ENCODE results near the gene BMP2. TPM values are rescaled to one million over a fixed set of nuclear protein-coding genes. Genes with fewer than 3 reads are reported as not detected.

The BMP2 gene
- not detected in 2 replicates for total RNA-seq (2014; rRNA removed; shearing (Covaris generic))

GRCh38 chr20:6767536-6768227, at the start of gene BMP2:
Gene BMP2 (plus strand): TSS chr20:6767686. CDS start chr20:6770127, 2,441 bp downstream.
- Histone ChIP-seq H3K9me3 (replicated peaks) (no peaks in the 10 kb centered on the region), H3K4me3 (peak within 1 kb of the TSS; percentile 42), H3K27ac (no peak within 1 kb of the TSS), H3K4me1 (no peaks in the 10 kb centered on the region), H3K36me3 (no peaks in the 10 kb centered on the region), H3K27me3 (no peaks in the 10 kb centered on the region)
- DNase-seq = peak in 1 of 2 experiments; percentile 9

GRCh38 chr20:6718662-6719368, 48.7 kb upstream of the BMP2 start:
- no peaks in the 10 kb centered on the region for H3K4me1 ChIP-seq
- no peaks in the 10 kb centered on the region for H3K9me3 ChIP-seq (replicated peaks)
- no peaks in the 10 kb centered on the region for H3K27me3 ChIP-seq
- no peak for DNase-seq
- no peaks in the 10 kb centered on the region for H3K36me3 ChIP-seq
- H3K27ac ChIP-seq = no peak overlapping the region
- H3K4me3 ChIP-seq = no peak overlapping the region

- H3K36me3 ChIP-seq = no peaks in the 10 kb centered on the region
- H3K4me1 ChIP-seq = no peaks in the 10 kb centered on the region
- H3K4me3 ChIP-seq = no peak overlapping the region
- no peaks in the 10 kb centered on the region for H3K9me3 ChIP-seq (replicated peaks)
- H3K27me3 ChIP-seq = no peaks in the 10 kb centered on the region
- DNase-seq = no peak
- no peak overlapping the region for H3K27ac ChIP-seq
Observed at GRCh38 chr20:6719369-6719721, 48.1 kb upstream of the BMP2 start.

GRCh38 chr20:6726761-6727160, 40.7 kb upstream of the BMP2 start:
- no peak overlapping the region for H3K4me3 ChIP-seq
- H3K4me1 ChIP-seq = no peaks in the 10 kb centered on the region
- no peak for DNase-seq
- H3K27ac ChIP-seq = no peak overlapping the region
- no peaks in the 10 kb centered on the region for H3K36me3 ChIP-seq
- no peaks in the 10 kb centered on the region for H3K27me3 ChIP-seq
- no peaks in the 10 kb centered on the region for H3K9me3 ChIP-seq (replicated peaks)

GRCh38 chr20:6730672-6731328, 36.7 kb upstream of the BMP2 start:
- Histone ChIP-seq H3K4me3 (no peak overlapping the region), H3K36me3 (no peaks in the 10 kb centered on the region), H3K27ac (no peak overlapping the region), H3K4me1 (no peaks in the 10 kb centered on the region), H3K27me3 (no peaks in the 10 kb centered on the region), H3K9me3 (replicated peaks) (no peaks in the 10 kb centered on the region)
- DNase-seq = no peak

- Histone ChIP-seq H3K27ac (no peak overlapping the region), H3K4me3 (no peak overlapping the region), H3K9me3 (replicated peaks) (no peaks in the 10 kb centered on the region), H3K36me3 (no peaks in the 10 kb centered on the region), H3K27me3 (no peaks in the 10 kb centered on the region), H3K4me1 (no peaks in the 10 kb centered on the region)
- no peak for DNase-seq
Observed at GRCh38 chr20:6732001-6732447, 35.5 kb upstream of the BMP2 start.

- H3K4me3 ChIP-seq = no peak overlapping the region
Observed at GRCh38 chr20:6732851-6733250, 34.6 kb upstream of the BMP2 start.

GRCh38 chr20:6733965-6734364, 33.5 kb upstream of the BMP2 start:
- Histone ChIP-seq H3K4me1 (no peaks in the 10 kb centered on the region), H3K27me3 (no peaks in the 10 kb centered on the region), H3K27ac (no peak overlapping the region), H3K36me3 (no peaks in the 10 kb centered on the region), H3K9me3 (replicated peaks) (no peaks in the 10 kb centered on the region), H3K4me3 (no peak overlapping the region)
- DNase-seq = no peak

More at GRCh38 chr20:6732851-6733250, 34.6 kb upstream of the BMP2 start:
- no peaks in the 10 kb centered on the region for H3K36me3 ChIP-seq
- no peaks in the 10 kb centered on the region for H3K4me1 ChIP-seq
- no peaks in the 10 kb centered on the region for H3K27me3 ChIP-seq
- no peak overlapping the region for H3K27ac ChIP-seq
- DNase-seq = no peak
- no peaks in the 10 kb centered on the region for H3K9me3 ChIP-seq (replicated peaks)

- H3K27me3 ChIP-seq = no peaks in the 10 kb centered on the region
- DNase-seq = no peak
Observed at GRCh38 chr20:6735942-6736845, 31.3 kb upstream of the BMP2 start.

GRCh38 chr20:6739406-6739805, 28.1 kb upstream of the BMP2 start:
- Histone ChIP-seq H3K27me3 (no peaks in the 10 kb centered on the region), H3K4me1 (no peaks in the 10 kb centered on the region), H3K27ac (no peak overlapping the region), H3K9me3 (replicated peaks) (no peaks in the 10 kb centered on the region), H3K4me3 (no peak overlapping the region), H3K36me3 (no peaks in the 10 kb centered on the region)
- DNase-seq = no peak

More at GRCh38 chr20:6735942-6736845, 31.3 kb upstream of the BMP2 start:
- no peak overlapping the region for H3K4me3 ChIP-seq
- no peaks in the 10 kb centered on the region for H3K36me3 ChIP-seq
- H3K9me3 ChIP-seq (replicated peaks) = no peaks in the 10 kb centered on the region
- no peaks in the 10 kb centered on the region for H3K4me1 ChIP-seq
- no peak overlapping the region for H3K27ac ChIP-seq

- no peaks in the 10 kb centered on the region for H3K27me3 ChIP-seq
- H3K4me3 ChIP-seq = no peak overlapping the region
- no peaks in the 10 kb centered on the region for H3K36me3 ChIP-seq
- no peak overlapping the region for H3K27ac ChIP-seq
- no peak for DNase-seq
- H3K4me1 ChIP-seq = no peaks in the 10 kb centered on the region
- H3K9me3 ChIP-seq (replicated peaks) = no peaks in the 10 kb centered on the region
Observed at GRCh38 chr20:6740096-6740495, 27.4 kb upstream of the BMP2 start.

- no peak overlapping the region for H3K4me3 ChIP-seq
Observed at GRCh38 chr20:6744180-6744579, 23.3 kb upstream of the BMP2 start.

GRCh38 chr20:6744805-6745204, 22.7 kb upstream of the BMP2 start:
- DNase-seq = no peak
- H3K4me1 ChIP-seq = no peaks in the 10 kb centered on the region
- no peak overlapping the region for H3K27ac ChIP-seq
- H3K27me3 ChIP-seq = no peaks in the 10 kb centered on the region
- no peaks in the 10 kb centered on the region for H3K9me3 ChIP-seq (replicated peaks)
- no peaks in the 10 kb centered on the region for H3K36me3 ChIP-seq
- H3K4me3 ChIP-seq = no peak overlapping the region

More at GRCh38 chr20:6744180-6744579, 23.3 kb upstream of the BMP2 start:
- H3K9me3 ChIP-seq (replicated peaks) = no peaks in the 10 kb centered on the region
- H3K4me1 ChIP-seq = no peaks in the 10 kb centered on the region
- no peak overlapping the region for H3K27ac ChIP-seq
- H3K36me3 ChIP-seq = no peaks in the 10 kb centered on the region
- no peak for DNase-seq
- H3K27me3 ChIP-seq = no peaks in the 10 kb centered on the region

- Histone ChIP-seq H3K27me3 (no peaks in the 10 kb centered on the region), H3K36me3 (no peaks in the 10 kb centered on the region), H3K9me3 (replicated peaks) (no peaks in the 10 kb centered on the region), H3K4me3 (no peak overlapping the region), H3K27ac (no peak overlapping the region), H3K4me1 (no peaks in the 10 kb centered on the region)
- no peak for DNase-seq
Observed at GRCh38 chr20:6746901-6747609, 20.4 kb upstream of the BMP2 start.
